SU-DHL-6 (cell line): Measurements from ENCODE around the gene HOXA1.
"Not testable (repeated sequence)": the region's sequence is repeated elsewhere in the genome, so short reads cannot be mapped to it uniquely, and the experiment has no call there.

Experiments
- H2AFZ ChIP-seq: fragments of 200-600 bp; sonication (generic); 2 replicates; pipeline ENCODE4 v1.6.1; 2014; ENCODE audit warnings: low read depth, mild to moderate bottlenecking, moderate library complexity, mixed read lengths, antibody characterized with exemption, low read length; ENCODE audit not compliant: severe bottlenecking
- H3F3A ChIP-seq: fragments of 200-600 bp; shearing (Covaris generic); 2 replicates; pipeline ENCODE4 v1.6.0; 2016; ENCODE audit warnings: antibody characterized with exemption, mild to moderate bottlenecking; ENCODE audit not compliant: insufficient read depth
- H3K27ac ChIP-seq: fragments of 200-600 bp; sonication (generic); 2 replicates; pipeline ENCODE4 v1.5.1; 2016; ENCODE audit warnings: low read depth, mild to moderate bottlenecking, low read length, moderate library complexity, mixed read lengths
- H3K27me3 ChIP-seq: fragments of 200-600 bp; sonication (generic), shearing (Covaris generic); 2 replicates; pipeline ENCODE4 v1.6.0; 2014; ENCODE audit warnings: mild to moderate bottlenecking, low read length
- H3K36me3 ChIP-seq: fragments of 200-600 bp; sonication (generic); 2 replicates; pipeline ENCODE4 v1.6.1; 2014; ENCODE audit warnings: mild to moderate bottlenecking, low read length, mixed read lengths
- H3K4me2 ChIP-seq: fragments of 300-600, 200-600 bp; shearing (Covaris generic), sonication (generic); 2 replicates; pipeline ENCODE4 v1.6.0; 2014; ENCODE audit warnings: low read length, low read depth, mild to moderate bottlenecking; ENCODE audit not compliant: poor library complexity, severe bottlenecking
- H3K4me3 ChIP-seq: fragments of 200-600 bp; sonication (generic); 2 replicates; pipeline ENCODE4 v1.5.1; 2014; ENCODE audit warnings: antibody characterized with exemption, low read length, mild to moderate bottlenecking, mixed read lengths; ENCODE audit not compliant: insufficient read depth, poor library complexity, severe bottlenecking
- H3K79me2 ChIP-seq: fragments of 200-600 bp; sonication (generic); 2 replicates; pipeline ENCODE4 v1.6.1; 2014; ENCODE audit warnings: mild to moderate bottlenecking, low read length, moderate library complexity; ENCODE audit not compliant: insufficient read depth
- H3K9ac ChIP-seq: fragments of 200-600 bp; sonication (generic); 2 replicates; pipeline ENCODE4 v1.7.0; 2014; ENCODE audit warnings: mild to moderate bottlenecking, low read length
- H3K9me2 ChIP-seq: fragments of 200-600 bp; sonication (generic); replicated peaks from 2 replicates; pipeline ENCODE4 v1.6.1; 2014; ENCODE audit warnings: low read length; ENCODE audit not compliant: insufficient read depth
- H3K9me3 ChIP-seq: fragments of 200-600 bp; sonication (generic); 2 replicates; pipeline ENCODE4 v1.6.1; 2014; ENCODE audit warnings: low read length, mixed read lengths; ENCODE audit not compliant: insufficient read depth
- H4K20me1 ChIP-seq: fragments of 200-600 bp; sonication (generic); 2 replicates; pipeline ENCODE4 v1.6.1; 2014; ENCODE audit warnings: low read depth, mild to moderate bottlenecking, antibody characterized with exemption, low read length, moderate library complexity, mixed read lengths
- EZH2phosphoT487 ChIP-seq: fragments of 200-600 bp; sonication (generic), shearing (Covaris generic); conservative IDR thresholded peaks from 2 replicates; pipeline ENCODE4 v1.6.1; 2018; ENCODE audit warnings: mild to moderate bottlenecking, antibody characterized with exemption, low read length, moderate library complexity, mixed read lengths
- TF ChIP-seq, protein P1 (sequence below): fragments of 200-600 bp; sonication (generic); IDR thresholded peaks from one replicate; pipeline ENCODE4 v1.5.1; 2017; ENCODE audit warnings: antibody characterized with exemption, mild to moderate bottlenecking, low read length, moderate library complexity; ENCODE audit not compliant: insufficient read depth, poor library complexity, severe bottlenecking

HOXA1 gene

DNA sequence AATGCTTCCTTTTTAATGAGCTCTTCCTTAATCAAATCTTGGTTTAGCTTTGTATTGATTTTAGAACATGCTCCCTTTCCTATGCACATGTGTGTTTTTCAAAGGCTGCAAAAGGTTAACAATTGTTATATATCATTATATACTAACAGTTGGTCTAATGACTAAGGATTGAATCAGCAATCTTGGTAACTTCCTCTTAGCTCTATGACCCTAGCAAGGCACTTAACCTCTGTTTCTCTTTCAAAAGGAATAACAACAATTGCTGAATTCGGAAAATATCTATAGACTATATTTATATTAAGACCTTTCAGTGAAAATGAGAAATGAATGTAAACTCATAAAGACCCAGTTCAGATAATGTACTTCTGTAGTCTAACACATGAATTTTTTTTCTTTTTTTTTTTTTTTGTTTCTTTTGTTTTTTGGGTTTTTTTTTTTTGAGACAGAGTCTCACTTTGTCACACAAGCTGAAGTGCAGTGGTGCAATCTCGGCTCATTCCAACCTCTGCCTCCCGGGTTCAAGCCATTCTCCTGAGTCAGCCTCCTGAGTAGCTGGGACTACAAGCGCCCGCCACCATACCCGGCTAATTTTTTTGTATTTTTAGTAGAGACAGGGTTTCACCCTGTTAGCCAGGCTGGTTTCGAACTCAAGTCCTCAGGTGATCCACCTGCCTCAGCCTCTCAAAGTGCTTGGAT, 48.8 kb downstream of the HOXA1 start:
- Histone ChIP-seq H3K27ac (no peak overlapping the region), H3K4me2 (no peak overlapping the region), H3K36me3 (no peaks in the 10 kb centered on the region), H3K9ac (no peak overlapping the region), H3K4me3 (no peak overlapping the region), H3K79me2 (no peaks in the 10 kb centered on the region), H3F3A (no peaks in the 10 kb centered on the region), H3K27me3 (no peaks in the 10 kb centered on the region), H3K9me3 (no peaks in the 10 kb centered on the region), H2AFZ (no peak overlapping the region), H4K20me1 (no peaks in the 10 kb centered on the region), H3K9me2 (no peaks in the 10 kb centered on the region)
- TF ChIP-seq EZH2phosphoT487, result no peak
- TF ChIP-seq, protein P1, sequence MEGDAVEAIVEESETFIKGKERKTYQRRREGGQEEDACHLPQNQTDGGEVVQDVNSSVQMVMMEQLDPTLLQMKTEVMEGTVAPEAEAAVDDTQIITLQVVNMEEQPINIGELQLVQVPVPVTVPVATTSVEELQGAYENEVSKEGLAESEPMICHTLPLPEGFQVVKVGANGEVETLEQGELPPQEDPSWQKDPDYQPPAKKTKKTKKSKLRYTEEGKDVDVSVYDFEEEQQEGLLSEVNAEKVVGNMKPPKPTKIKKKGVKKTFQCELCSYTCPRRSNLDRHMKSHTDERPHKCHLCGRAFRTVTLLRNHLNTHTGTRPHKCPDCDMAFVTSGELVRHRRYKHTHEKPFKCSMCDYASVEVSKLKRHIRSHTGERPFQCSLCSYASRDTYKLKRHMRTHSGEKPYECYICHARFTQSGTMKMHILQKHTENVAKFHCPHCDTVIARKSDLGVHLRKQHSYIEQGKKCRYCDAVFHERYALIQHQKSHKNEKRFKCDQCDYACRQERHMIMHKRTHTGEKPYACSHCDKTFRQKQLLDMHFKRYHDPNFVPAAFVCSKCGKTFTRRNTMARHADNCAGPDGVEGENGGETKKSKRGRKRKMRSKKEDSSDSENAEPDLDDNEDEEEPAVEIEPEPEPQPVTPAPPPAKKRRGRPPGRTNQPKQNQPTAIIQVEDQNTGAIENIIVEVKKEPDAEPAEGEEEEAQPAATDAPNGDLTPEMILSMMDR, result no peak

DNA sequence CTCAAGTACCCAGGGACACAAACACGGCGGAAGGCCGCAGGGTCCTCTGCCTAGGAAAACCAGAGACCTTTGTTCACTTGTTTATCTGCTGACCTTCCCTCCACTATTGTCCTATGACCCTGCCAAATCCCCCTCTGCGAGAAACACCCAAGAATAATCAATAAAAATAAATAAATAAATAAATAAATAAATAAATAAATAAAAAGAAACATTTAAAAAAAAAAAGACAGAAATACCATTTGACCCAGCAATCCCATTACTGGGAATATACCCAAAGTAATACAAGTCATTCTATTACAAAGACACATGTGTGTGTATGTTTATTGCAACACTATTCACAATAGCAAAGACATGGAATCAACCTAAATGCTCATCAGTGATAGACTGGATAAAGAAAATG, 49.8 kb downstream of the HOXA1 start:
- not testable (repeated sequence) for H3K27me3 ChIP-seq, H3K9me2 ChIP-seq, H3K9me3 ChIP-seq, H3K4me2 ChIP-seq, H3K4me3 ChIP-seq, H3K79me2 ChIP-seq, H3K27ac ChIP-seq, H3K9ac ChIP-seq, H3F3A ChIP-seq, H4K20me1 ChIP-seq, H2AFZ ChIP-seq, H3K36me3 ChIP-seq

DNA sequence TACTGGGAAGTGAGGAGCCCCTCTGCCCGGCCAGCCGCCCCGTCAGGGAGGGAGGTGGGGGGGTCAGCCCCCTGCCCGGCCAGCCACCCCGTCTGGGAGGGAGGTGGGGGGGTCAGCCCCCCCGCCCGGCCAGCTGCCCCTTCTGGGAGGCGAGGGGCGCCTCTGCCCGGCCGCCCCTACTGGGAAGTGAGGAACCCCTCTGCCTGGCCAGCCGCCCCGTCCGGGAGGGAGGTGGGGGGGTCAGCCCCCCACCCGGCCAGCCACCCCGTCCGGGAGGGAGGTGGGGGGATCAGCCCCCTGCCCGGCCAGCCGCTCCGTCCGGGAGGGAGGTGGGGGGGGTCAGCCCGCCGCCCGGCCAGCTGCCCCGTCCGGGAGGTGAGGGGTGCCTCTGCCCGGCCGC, 50.7 kb downstream of the HOXA1 start:
- H2AFZ ChIP-seq, H3K27me3 ChIP-seq, H3K9me3 ChIP-seq, H3K9me2 ChIP-seq, H4K20me1 ChIP-seq, H3K27ac ChIP-seq, H3K36me3 ChIP-seq, H3F3A ChIP-seq, H3K9ac ChIP-seq, H3K79me2 ChIP-seq, H3K4me3 ChIP-seq, H3K4me2 ChIP-seq: not testable (repeated sequence)
